Transverse colon (tissue), 3 donors: ENCODE measurements around the gene C2orf92.

ENCODE experiments used
- EP300 ChIP-seq: sonication (generic); formaldehyde crosslinking; IDR thresholded peaks from one replicate; pipeline ENCODE4 v1.6.1; 2017; ENCODE audit warnings: antibody characterized with exemption, low read depth
- POLR2A ChIP-seq: fragments of 450-650 bp; IDR thresholded peaks from one replicate; pipeline ENCODE4 v1.6.1; 2016; ENCODE audit warnings: antibody characterized with exemption, mild to moderate bottlenecking, moderate library complexity
- TF ChIP-seq, protein P1 (sequence below), 5 experiments: fragments of 200-600 bp in 3 of 5; fragments of 450-650 bp in 2 of 5; sonication (generic) in 3 of 5; IDR thresholded peaks; 1 replicate in 2 of 5; 2 replicates in 3 of 5; pipeline ENCODE4 v1.5.1; 2016 to 2017; ENCODE audit warnings: antibody characterized with exemption in 5 of 5, inconsistent platforms in 3 of 5, mild to moderate bottlenecking in 2 of 5, moderate library complexity in 1 of 5

GRCh38 chr2:97703741-97704140, 34.2 kb downstream of the C2orf92 start:
- no peak for TF ChIP-seq POLR2A
- TF ChIP-seq, protein P1, sequence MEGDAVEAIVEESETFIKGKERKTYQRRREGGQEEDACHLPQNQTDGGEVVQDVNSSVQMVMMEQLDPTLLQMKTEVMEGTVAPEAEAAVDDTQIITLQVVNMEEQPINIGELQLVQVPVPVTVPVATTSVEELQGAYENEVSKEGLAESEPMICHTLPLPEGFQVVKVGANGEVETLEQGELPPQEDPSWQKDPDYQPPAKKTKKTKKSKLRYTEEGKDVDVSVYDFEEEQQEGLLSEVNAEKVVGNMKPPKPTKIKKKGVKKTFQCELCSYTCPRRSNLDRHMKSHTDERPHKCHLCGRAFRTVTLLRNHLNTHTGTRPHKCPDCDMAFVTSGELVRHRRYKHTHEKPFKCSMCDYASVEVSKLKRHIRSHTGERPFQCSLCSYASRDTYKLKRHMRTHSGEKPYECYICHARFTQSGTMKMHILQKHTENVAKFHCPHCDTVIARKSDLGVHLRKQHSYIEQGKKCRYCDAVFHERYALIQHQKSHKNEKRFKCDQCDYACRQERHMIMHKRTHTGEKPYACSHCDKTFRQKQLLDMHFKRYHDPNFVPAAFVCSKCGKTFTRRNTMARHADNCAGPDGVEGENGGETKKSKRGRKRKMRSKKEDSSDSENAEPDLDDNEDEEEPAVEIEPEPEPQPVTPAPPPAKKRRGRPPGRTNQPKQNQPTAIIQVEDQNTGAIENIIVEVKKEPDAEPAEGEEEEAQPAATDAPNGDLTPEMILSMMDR (IDR thresholded peaks at IDR 0.05) = no peak
- no peak for TF ChIP-seq EP300
